CD4-positive, alpha-beta T cell (primary cell): ENCODE measurements around the gene DENND11. TPM values are rescaled to one million over a fixed set of nuclear protein-coding genes. Genes with fewer than 3 reads are reported as not detected.

Experiments
- ATAC-seq: fragments of 200-7000 bp; cut with Tn5 transposase; one replicate; pipeline ENCODE4 v1.10.0; 2022; ENCODE audit warnings: mild to moderate bottlenecking; ENCODE audit not compliant: poor library complexity
- CTCF ChIA-PET: fragments of 350-600 bp; sonication (Branson Sonifier 250); formaldehyde crosslinking; loops from one replicate; lab custom pipeline; 2021; ENCODE audit warnings: antibody characterized with exemption, inconsistent platforms; lab: Charles Lee
- POLR2A ChIA-PET: fragments of 350-600 bp; sonication (Branson Sonifier 250); formaldehyde crosslinking; loops from one replicate; lab custom pipeline; 2021; ENCODE audit warnings: antibody characterized with exemption, inconsistent platforms; lab: Charles Lee
- DNase-seq, 14 experiments: peaks; one replicate each; pipeline ENCODE4 v3.0.0-alpha.2; 2013 to 2020; ENCODE audit warnings: mixed read lengths in 2 of 14
- H3K27ac ChIP-seq, 2 donors: one replicate each; pipeline versions ENCODE4 v1.5.1 to v1.7.0; 2013; ENCODE audit warnings: low read length in 2 of 2, low read depth in 1 of 2, mild to moderate bottlenecking in 1 of 2
- H3K27me3 ChIP-seq, 2 experiments: 1 replicate in 1 of 2; 2 replicates in 1 of 2; pipeline versions ENCODE4 v1.6.1 to v1.7.0; 2013; ENCODE audit warnings: low read length in 2 of 2, control low read depth in 1 of 2, mild to moderate bottlenecking in 1 of 2, moderate library complexity in 1 of 2; ENCODE audit not compliant: insufficient read depth in 2 of 2, control insufficient read depth in 1 of 2
- H3K36me3 ChIP-seq: one replicate; pipeline ENCODE4 v1.6.1; 2013; ENCODE audit warnings: low read length, control low read depth; ENCODE audit not compliant: insufficient read depth
- H3K4me1 ChIP-seq: one replicate; pipeline ENCODE4 v1.6.1; 2013; ENCODE audit warnings: low read length, control low read depth; ENCODE audit not compliant: insufficient read depth
- H3K4me3 ChIP-seq: one replicate; pipeline ENCODE4 v1.5.1; 2013; ENCODE audit warnings: mild to moderate bottlenecking, low read length, moderate library complexity
- H3K9me3 ChIP-seq, 2 experiments: 1 replicate in 1 of 2; 2 replicates in 1 of 2; pipeline versions ENCODE4 v1.6.1 to v1.7.0; 2013; ENCODE audit warnings: low read length in 2 of 2, mild to moderate bottlenecking in 2 of 2, control low read depth in 1 of 2, moderate library complexity in 1 of 2; ENCODE audit not compliant: control insufficient read depth in 1 of 2, insufficient read depth in 1 of 2
- H3K27ac Mint-ChIP-seq: one replicate; pipeline ENCODE4 v1.8.0; 2020; ENCODE audit warnings: mixed read lengths
- H3K27me3 Mint-ChIP-seq: one replicate; pipeline ENCODE4 v1.8.0; 2021; ENCODE audit warnings: mixed read lengths
- H3K36me3 Mint-ChIP-seq: one replicate; pipeline ENCODE4 v1.8.0; 2021; ENCODE audit warnings: low read depth, mixed read lengths
- H3K4me1 Mint-ChIP-seq: one replicate; pipeline ENCODE4 v1.8.0; 2021; ENCODE audit warnings: low read depth, mixed read lengths
- H3K4me3 Mint-ChIP-seq: one replicate; pipeline ENCODE4 v1.8.0; 2020; ENCODE audit warnings: mild to moderate bottlenecking, mixed read lengths
- H3K9me3 Mint-ChIP-seq: one replicate; pipeline ENCODE4 v1.8.0; 2020; ENCODE audit warnings: mixed read lengths
- CTCF ChIP-seq: fragments of 200-600 bp; IDR thresholded peaks from one replicate; pipeline ENCODE4 v1.8.0; 2022; ENCODE audit warnings: antibody characterized with exemption, mild to moderate bottlenecking
- intact Hi-C, 2 experiments: fragments of 100-400 bp; cut with DNase I in 1 of 2; cut with micrococcal nuclease in 1 of 2; formaldehyde crosslinking; loops; one replicate each; pipeline versions ENCODE4 v1.15.1 to v1.9.0; 2023 to 2025; cut with DNase I, micrococcal nuclease
- total RNA-seq, 174 experiments: library from RNA in 2 of 174; stranded (reverse) in 2 of 174; gene quantifications; one replicate each; pipeline ENCODE4 v1.2.3 and lab custom pipeline; 2021 to 2026

DENND11 gene
- total RNA-seq, 2 experiments from 2014 or later = 39.2 to 41.1 TPM

DNA sequence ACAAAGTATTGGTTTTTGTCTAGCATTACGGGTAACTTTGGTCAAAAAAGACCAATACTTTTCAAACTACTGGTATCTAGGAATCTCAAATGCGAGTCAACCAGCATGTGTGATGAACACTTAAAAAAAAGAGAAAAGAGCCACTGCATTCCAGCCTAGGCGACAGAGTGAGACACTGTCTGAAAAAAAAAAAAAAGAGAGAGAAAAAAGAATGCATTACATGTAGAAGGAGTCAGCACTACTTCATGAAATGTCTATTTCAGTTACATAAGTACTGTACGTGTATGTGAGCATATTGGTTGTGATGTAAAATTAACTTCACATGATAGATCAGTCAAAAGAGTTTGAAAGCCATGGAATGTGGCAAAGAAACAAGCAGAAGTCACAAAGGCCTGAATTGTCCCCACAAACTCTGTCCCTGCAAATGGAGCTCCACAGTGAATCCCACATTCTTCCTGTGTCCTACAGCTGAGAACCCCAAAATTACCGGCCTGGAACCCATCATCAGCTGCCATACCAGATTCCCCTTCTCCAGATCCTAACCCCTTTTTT is 1.6 kb downstream of the DENND11 start:
- Histone ChIP-seq H3K27me3 (no peaks in the 10 kb centered on the region), H3K4me3 (peak overlapping the region; percentile 68), H3K4me1 (peaks cover 34% of the 10 kb centered on the region), H3K36me3 (peaks cover 2% of the 10 kb centered on the region), H3K27ac (no peak overlapping the region), H3K9me3 (no peaks in the 10 kb centered on the region)
- Mint-ChIP-seq H3K36me3 (peaks cover 13% of the 10 kb centered on the region), H3K4me3 (peak overlapping the region; percentile 96), H3K27ac (peak overlapping the region; percentile 90), H3K4me1 (peaks cover 66% of the 10 kb centered on the region), H3K9me3 (no peaks in the 10 kb centered on the region), H3K27me3 (no peaks in the 10 kb centered on the region)
- intact Hi-C loops = loop anchor here in 1 of 2 experiments (2.0 kb wide), 1 partner anchor 38 kb away; the partner anchor contains the start of gene SSBP1
- no peak for TF ChIP-seq CTCF
- DNase-seq (no peak), ATAC-seq (no peak)
- CTCF ChIA-PET = interaction anchor here (0.9 to 4.5 kb wide), 3 partner anchors 8 to 38 kb away, joined by 3 to 38 read pairs (median 4); partner anchors contain the start of gene SSBP1
- POLR2A ChIA-PET = interaction anchor here (1.0 to 4.9 kb wide), 7 partner anchors 9 to 685 kb away, joined by 3 to 103 read pairs (median 5); partner anchors contain the start of genes MRPS33 and SSBP1

GRCh38 chr7:141699860-141700259 is 2.1 kb downstream of the DENND11 start:
- H3K4me3 Mint-ChIP-seq = peak overlapping the region; percentile 96
- H3K4me1 ChIP-seq = peaks cover 34% of the 10 kb centered on the region
- H3K4me1 Mint-ChIP-seq = peaks cover 71% of the 10 kb centered on the region
- peaks cover 16% of the 10 kb centered on the region for H3K36me3 Mint-ChIP-seq
- DNase-seq (no peak), ATAC-seq (no peak)
- H3K9me3 Mint-ChIP-seq = no peaks in the 10 kb centered on the region
- intact Hi-C loops = loop anchor here in 1 of 2 experiments (2.0 kb wide), 1 partner anchor 39 kb away; the partner anchor contains the start of gene SSBP1
- no peaks in the 10 kb centered on the region for H3K9me3 ChIP-seq
- H3K36me3 ChIP-seq = peaks cover 4% of the 10 kb centered on the region
- ChIA-PET CTCF (interaction anchor here (0.9 to 4.5 kb wide), 3 partner anchors 9 to 38 kb away, joined by 3 to 38 read pairs (median 4); partner anchors contain the start of gene SSBP1), POLR2A (interaction anchor here (4.9 kb wide), 1 partner anchor 38 kb away, joined by 103 read pairs; the partner anchor contains the start of gene SSBP1)
- H3K27ac ChIP-seq = no peak overlapping the region
- TF ChIP-seq CTCF = no peak
- no peaks in the 10 kb centered on the region for H3K27me3 Mint-ChIP-seq
- no peak overlapping the region for H3K4me3 ChIP-seq
- H3K27ac Mint-ChIP-seq = peak overlapping the region; percentile 90
- H3K27me3 ChIP-seq = no peaks in the 10 kb centered on the region

- H3K4me3 Mint-ChIP-seq = peak overlapping the region; percentile 19
- TF ChIP-seq CTCF = no peak
These were observed 3.5 kb downstream of the DENND11 start for GRCh38 chr7:141698247-141699015.

More at GRCh38 chr7:141698247-141699015, 3.5 kb downstream of the DENND11 start:
- H3K4me3 ChIP-seq = no peak overlapping the region
- H3K9me3 Mint-ChIP-seq = no peaks in the 10 kb centered on the region
- peaks cover 4% of the 10 kb centered on the region for H3K36me3 ChIP-seq
- peak overlapping the region; percentile 11 for H3K27ac Mint-ChIP-seq
- ATAC-seq (no peak), DNase-seq (peak in 3 of 14 experiments; percentile 8 to 41 (median 35))
- peaks cover 82% of the 10 kb centered on the region for H3K4me1 Mint-ChIP-seq
- H3K27me3 Mint-ChIP-seq = no peaks in the 10 kb centered on the region
- no peak overlapping the region for H3K27ac ChIP-seq
- POLR2A ChIA-PET = interaction anchor here (0.8 to 1.2 kb wide), 3 partner anchors 9 to 40 kb away, joined by 3 to 11 read pairs (median 3); partner anchors contain the start of gene SSBP1
- no peaks in the 10 kb centered on the region for H3K27me3 ChIP-seq
- no peaks in the 10 kb centered on the region for H3K9me3 ChIP-seq
- H3K4me1 ChIP-seq = peaks cover 34% of the 10 kb centered on the region
- H3K36me3 Mint-ChIP-seq = peaks cover 21% of the 10 kb centered on the region
- CTCF ChIA-PET = interaction anchor here (0.6 to 1.6 kb wide), 2 partner anchors 40 to 895 kb away, joined by 4 to 9 read pairs; partner anchors contain the start of gene SSBP1
- intact Hi-C loops = no loop called here
